ENCODE measurements around the gene TCFL5. TPM values are rescaled to one million over a fixed set of nuclear protein-coding genes. Genes with fewer than 3 reads are reported as not detected.

TCFL5 gene
- total and polyA plus RNA-seq, 10 of the 15 experiments (the other 5 are each of a cell fraction or from before 2014, with no cell fraction given), result 0.48 to 8.1 (median 3.8) TPM

GRCh38 chr20:62820962-62821725, 40.5 kb downstream of the TCFL5 start:
- ChIA-PET CTCF (no interaction called here), POLR2A (no interaction called here), SMC1A (ENCODE audit: uncharacterized antibody, unreplicated experiment) (no interaction called here), RAD21 (ENCODE audit: unreplicated experiment) (no interaction called here)
- Histone ChIP-seq H3K27me3 (replicated peaks in 1 of 2; ENCODE audit: control insufficient read depth in 2 of 2, insufficient read depth in 2 of 2, low read length in 1 of 2) (peaks cover 1 to 6% of the 10 kb centered on the region in 2 experiments; a peak in 3 of 4 replicates), H2AFZ (ENCODE audit: control insufficient read depth, low read depth, low read length) (no peak overlapping the region), H3K4me2 (ENCODE audit: control insufficient read depth, insufficient read depth) (no peak overlapping the region), H3K79me2 (ENCODE audit: control insufficient read depth, insufficient read depth, low read length) (no peaks in the 10 kb centered on the region), H3K9me3 (replicated peaks; ENCODE audit: control insufficient read depth, insufficient read depth, low read length) (no peaks in the 10 kb centered on the region), H3K36me3 (ENCODE audit: control insufficient read depth in 2 of 2, insufficient read depth in 2 of 2, low read length in 1 of 2) (no peaks in the 10 kb centered on the region), H4K20me1 (ENCODE audit: control insufficient read depth, insufficient read depth) (no peaks in the 10 kb centered on the region), H3K27ac (ENCODE audit: control insufficient read depth, insufficient read depth) (no peak overlapping the region), H3K4me1 (ENCODE audit: control insufficient read depth, insufficient read depth, low read length) (0 out of 2 replicates have a peak, but pooled peaks cover 2% of the 10 kb centered on the region), H3K4me3 (no peak overlapping the region), H3K9ac (ENCODE audit: control insufficient read depth, insufficient read depth, low read length) (no peak overlapping the region)
- no peak for DNase-seq (ENCODE audit: low read depth, low spot score)
- ATAC-seq, result no peak
- intact Hi-C loops (cut with micrococcal nuclease; ENCODE audit: unreplicated experiment), result no loop called here
- BruUV-seq (replicated peaks), result no TSS peak
- no peak for FAIRE-seq
- in situ Hi-C loops (cut with MboI), result no loop called here
- WGBS (ENCODE audit: insufficient coverage, insufficient replicate concordance, low lambda C conversion rate, missing lambda C conversion rate), result 40% methylated on average over 16 of the region's 19 CpGs
- no peak for TF ChIP-seq SKIL (IDR thresholded peaks at IDR 0.05; ENCODE audit: low read depth, poor library complexity, severe bottlenecking)
- TF ChIP-seq ZNF687 (IDR thresholded peaks at IDR 0.05), result no peak
- no peak for TF ChIP-seq ZBED1 (IDR thresholded peaks at IDR 0.05; ENCODE audit: borderline replicate concordance)
- no peak for TF ChIP-seq PKNOX1 (IDR thresholded peaks at IDR 0.05)
- TF ChIP-seq GATAD2B (conservative IDR thresholded peaks at IDR 0.05; ENCODE audit: low read depth), result no peak
- TF ChIP-seq ZBTB33 (IDR thresholded peaks at IDR 0.05), result no peak
- TF ChIP-seq PRDM15 (CRISPR knock-in tag; IDR thresholded peaks at IDR 0.05), result no peak
- TF ChIP-seq TCF7 (IDR thresholded peaks at IDR 0.05; ENCODE audit: borderline replicate concordance), result no peak
- no peak for TF ChIP-seq KLF5 (IDR thresholded peaks at IDR 0.05; ENCODE audit: partially characterized antibody)
- TF ChIP-seq CHD4 (IDR thresholded peaks at IDR 0.05), result no peak
